ENCODE data around the gene GRIN2A. TPM values are rescaled to one million over a fixed set of nuclear protein-coding genes. Genes with fewer than 3 reads are reported as not detected.

Gene GRIN2A
- total and polyA plus RNA-seq, 2 of the 8 experiments (the other 6 are each of a cell fraction or from before 2014, with no cell fraction given): 0.18 to 1.8 TPM

- CTCF ChIA-PET (ENCODE audit: partially characterized antibody): interaction anchor here (1.1 kb wide), 1 partner anchor 473 kb away, joined by 3 read pairs; no protein-coding TSS in a partner anchor
- DNase-seq (ENCODE audit: low read depth in 1 of 2, low spot score in 2 of 2) (no peak), FAIRE-seq (no peak)
- no peak overlapping the region for H2BK5ac ChIP-seq (ENCODE audit: low read depth, low read length)
- H3K4me2 ChIP-seq (ENCODE audit: insufficient read depth in 1 of 2, low read depth in 2 of 2, low read length in 2 of 2): no peak overlapping the region
- no peaks in the 10 kb centered on the region for H3K79me2 ChIP-seq (ENCODE audit: control insufficient read depth in 1 of 2, insufficient read depth in 2 of 2, low read length in 2 of 2)
- H2BK120ac ChIP-seq (replicated peaks; ENCODE audit: low read depth, low read length): no peak overlapping the region
- H3K9ac ChIP-seq (replicated peaks in 1 of 4; ENCODE audit: extremely low read depth in 1 of 4, low read depth in 3 of 4, low read length in 3 of 4): no peak overlapping the region
- no peak overlapping the region for H3K4ac ChIP-seq (replicated peaks; ENCODE audit: insufficient read length, low read depth, low read length)
- no peak overlapping the region for H2AK5ac ChIP-seq (ENCODE audit: low read depth, low read length)
- no peak overlapping the region for H3K27ac ChIP-seq (ENCODE audit: low read depth, low read length)
- no peaks in the 10 kb centered on the region for H3K23me2 ChIP-seq (ENCODE audit: low read depth, low read length)
- no peak overlapping the region for H2BK12ac ChIP-seq (ENCODE audit: low read depth, low read length)
- no peaks in the 10 kb centered on the region for H3K9me3 ChIP-seq (ENCODE audit: insufficient read depth in 2 of 2, low read depth in 1 of 2, low read length in 1 of 2)
- H3K27me3 ChIP-seq (replicated peaks in 1 of 4; ENCODE audit: control insufficient read depth in 3 of 4, extremely low read depth in 1 of 4, insufficient read depth in 3 of 4, low read length in 3 of 4): no peaks in the 10 kb centered on the region
- no peaks in the 10 kb centered on the region for H3K79me1 ChIP-seq (ENCODE audit: low read depth, low read length)
- POLR2A ChIA-PET (ENCODE audit: partially characterized antibody): no interaction called here
- H3K36me3 ChIP-seq (ENCODE audit: control insufficient read depth in 2 of 4, insufficient read depth in 4 of 4, low read length in 3 of 4): no peaks in the 10 kb centered on the region
- no peak overlapping the region for H3K56ac ChIP-seq (replicated peaks; ENCODE audit: insufficient read length, low read depth, low read length)
- H4K91ac ChIP-seq (replicated peaks; ENCODE audit: insufficient read length, low read length): no peak overlapping the region
- H4K8ac ChIP-seq (ENCODE audit: extremely low read depth, insufficient read depth, low read length): no peak overlapping the region
- WGBS, 2 experiments (ENCODE audit: extremely low coverage in 1 of 2, insufficient coverage in 1 of 2, insufficient read length in 1 of 2, insufficient replicate concordance in 2 of 2, low coverage in 1 of 2, low lambda C conversion rate in 2 of 2, missing lambda C conversion rate in 1 of 2): 87% methylated on average over 4 of the region's 4 CpGs; no CpG with 5 or more reads in 1 of the 2 experiments
- no peak overlapping the region for H3K18ac ChIP-seq (ENCODE audit: extremely low read depth, low read length)
- H3K4me3 ChIP-seq (ENCODE audit: extremely low read depth in 1 of 4, insufficient read depth in 2 of 4, low read depth in 3 of 4, low read length in 4 of 4): no peak overlapping the region
- no peak overlapping the region for H2BK20ac ChIP-seq (ENCODE audit: low read length)
- no peak overlapping the region for H3K14ac ChIP-seq (ENCODE audit: insufficient read length)
- H2AFZ ChIP-seq (ENCODE audit: low read length): no peak overlapping the region
- no peaks in the 10 kb centered on the region; a peak in 1 of 7 replicates for H3K4me1 ChIP-seq (replicated peaks in 1 of 4; ENCODE audit: control insufficient read depth in 3 of 4, insufficient read depth in 4 of 4, low read length in 3 of 4)
- H2BK15ac ChIP-seq (ENCODE audit: low read length): no peak overlapping the region
- H4K5ac ChIP-seq (ENCODE audit: insufficient read length, low read depth, low read length): no peak overlapping the region
- no peaks in the 10 kb centered on the region for H4K20me1 ChIP-seq (replicated peaks in 1 of 2; ENCODE audit: control insufficient read depth in 1 of 2, insufficient read depth in 2 of 2, low read length in 2 of 2)
- no peak overlapping the region for H3K23ac ChIP-seq (ENCODE audit: insufficient read length)
- TF ChIP-seq SAP30 (IDR thresholded peaks at IDR 0.05; ENCODE audit: insufficient read depth, insufficient replicate concordance, low read length): no peak
- TF ChIP-seq KDM5A (IDR thresholded peaks at IDR 0.05; ENCODE audit: low read length): no peak
- no peak for TF ChIP-seq JUND (IDR thresholded peaks at IDR 0.05; ENCODE audit: low read length)
- no peak for TF ChIP-seq EZH2 (IDR thresholded peaks at IDR 0.05; ENCODE audit: low read depth, low read length, severe bottlenecking)
- no peak for TF ChIP-seq SP1 (IDR thresholded peaks at IDR 0.05; ENCODE audit: low read depth, low read length)
- no peak for TF ChIP-seq CHD2 (IDR thresholded peaks at IDR 0.05; ENCODE audit: low read length)
- no peak for TF ChIP-seq CBX5 (IDR thresholded peaks at IDR 0.05; ENCODE audit: low read depth, low read length)
- no peak for TF ChIP-seq NRF1 (IDR thresholded peaks at IDR 0.05; ENCODE audit: low read depth, low read length)
- TF ChIP-seq TEAD4 (IDR thresholded peaks at IDR 0.05; ENCODE audit: low read depth, low read length): no peak
- no peak for TF ChIP-seq HDAC6 (IDR thresholded peaks at IDR 0.05; ENCODE audit: low read depth, low read length)
- TF ChIP-seq RNF2 (IDR thresholded peaks at IDR 0.05; ENCODE audit: borderline replicate concordance, low read depth, low read length, missing control alignments, poor library complexity, severe bottlenecking): no peak
- TF ChIP-seq TAF7 (optimal IDR thresholded peaks at IDR 0.05; ENCODE audit: borderline replicate concordance, low read depth, low read length): no peak
- TF ChIP-seq TCF12 (IDR thresholded peaks at IDR 0.05; ENCODE audit: low read depth, low read length): no peak
- TF ChIP-seq SP2 (IDR thresholded peaks at IDR 0.05; ENCODE audit: low read length): no peak
- no peak for TF ChIP-seq SIX5 (IDR thresholded peaks at IDR 0.05; ENCODE audit: low read depth, low read length)
These were observed 26.1 kb downstream of the GRIN2A start for GRCh38 chr16:10156099-10156498.
